SJSA1 (cell line): ENCODE data around the gene ABCG2. TPM values are rescaled to one million over a fixed set of nuclear protein-coding genes. Genes with fewer than 3 reads are reported as not detected.

ENCODE experiments used
- total RNA-seq: library from RNA; depleted of rRNA; stranded (reverse); fragments of >200 nt; shearing (Covaris generic); gene quantifications from 2 replicates; pipeline ENCODE4 v1.2.3, GENCODE V29; 2014; rRNA removed

Gene ABCG2
- total RNA-seq, 1 experiment from 2014 or later: 14.5 TPM

Other genes starting within 250 kb of the ABCG2 start
- 2.7 and 3.6 TPM in 2 replicates for gene SPP1, start 182.9 kb downstream of the ABCG2 start, total RNA-seq
- gene PKD2, start 151.0 kb downstream of the ABCG2 start, total RNA-seq: 37.6 and 43.2 TPM in 2 replicates
- 17.7 and 18.0 TPM in 2 replicates for gene PPM1K, start 125.9 kb upstream of the ABCG2 start, total RNA-seq
- gene HERC6, start 220.2 kb upstream of the ABCG2 start, total RNA-seq: 2.1 and 12.3 TPM in 2 replicates